Right ventricle myocardium inferior (tissue), 1 donor: ENCODE measurements around the gene DISC1. TPM values are rescaled to one million over a fixed set of nuclear protein-coding genes. Genes with fewer than 3 reads are reported as not detected.
"Not testable (repeated sequence)": the region's sequence is repeated elsewhere in the genome, so short reads cannot be mapped to it uniquely, and the experiment has no call there.

Experiments
- ATAC-seq: fragments of 200-7000 bp; cut with Tn5 transposase; one replicate; pipeline ENCODE4 v1.9.1; 2020; ENCODE audit warnings: mild to moderate bottlenecking, moderate library complexity
- DNase-seq: peaks from one replicate; pipeline ENCODE4 v3.0.0; 2021; ENCODE audit errors: missing footprints
- intact Hi-C: fragments of 100-400 bp; cut with DNase I; formaldehyde crosslinking; loops from one replicate; pipeline ENCODE4 v1.11.0; 2022
- total RNA-seq: library from RNA; stranded (reverse); fragmentation: NEBNext Ultra II Directional; extraction: Animal tissue kit (Norgen Biotek cat#: 25700); gene quantifications from one replicate; pipeline ENCODE4 v1.2.1, GENCODE V29; 2021
- donor health status: DM: no; HTN: yes; CAD: no; lungs with severe emphysema.

DISC1 gene
- total RNA-seq, 1 donor from 2014 or later: 3.9 TPM

GRCh38 chr1:231882790-231883189 lies 256.2 kb downstream of the DISC1 start:
- intact Hi-C loops: no loop called here
- DNase-seq (no peak), ATAC-seq (no peak)

GRCh38 chr1:231883382-231883781 lies 256.8 kb downstream of the DISC1 start:
- ATAC-seq (no peak), DNase-seq (no peak)
- intact Hi-C loops: no loop called here

- intact Hi-C loops: no loop called here
- ATAC-seq: no peak
- DNase-seq: no peak
Observed at GRCh38 chr1:231885209-231885854, 258.7 kb downstream of the DISC1 start.

- intact Hi-C loops: no loop called here
- DNase-seq (no peak), ATAC-seq (no peak)
Observed at GRCh38 chr1:231887166-231887565, 260.6 kb downstream of the DISC1 start.

GRCh38 chr1:231887866-231888265 lies 261.3 kb downstream of the DISC1 start:
- no peak for ATAC-seq
- intact Hi-C loops: no loop called here
- no peak for DNase-seq

- no peak for ATAC-seq
- DNase-seq: no peak
- intact Hi-C loops: no loop called here
Observed at GRCh38 chr1:231890791-231891190, 264.2 kb downstream of the DISC1 start.

DNA sequence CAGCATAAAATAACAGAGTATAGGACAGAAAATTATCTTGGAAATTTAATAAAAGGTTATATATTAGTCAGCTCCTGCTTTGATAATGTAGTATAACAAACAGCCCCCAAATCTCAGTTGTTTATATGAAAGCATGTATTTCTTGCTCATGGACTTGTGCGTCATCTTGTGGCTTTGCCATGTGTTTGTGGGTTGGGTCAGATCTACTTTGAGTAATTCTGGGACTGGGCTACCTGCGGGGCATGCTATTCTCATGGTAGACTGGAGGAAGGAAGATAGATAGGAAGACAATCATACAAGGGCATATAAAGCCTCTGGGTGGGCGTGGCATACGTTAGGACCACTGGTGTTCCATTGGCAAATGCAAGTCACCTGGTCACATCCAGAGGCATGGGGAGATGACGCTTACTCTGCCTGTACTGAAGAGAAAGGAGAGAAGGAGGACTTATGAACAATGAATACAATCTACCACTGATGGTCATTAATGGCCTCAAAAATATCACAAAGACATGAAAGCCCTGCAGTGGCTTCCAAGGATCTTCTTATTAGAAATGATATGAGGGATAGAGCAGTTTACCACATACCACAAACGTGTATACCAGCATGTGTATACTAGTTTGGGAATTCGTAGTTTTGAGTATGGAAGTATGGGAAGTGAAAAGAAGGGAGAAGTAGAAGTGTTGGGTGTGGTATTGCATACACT lies 267.0 kb downstream of the DISC1 start:
- ATAC-seq: no peak
- intact Hi-C loops: no loop called here
- no peak for DNase-seq

- intact Hi-C loops: no loop called here
- DNase-seq: no peak
- ATAC-seq: no peak
Observed at GRCh38 chr1:231896806-231897205, 270.2 kb downstream of the DISC1 start.

DNA sequence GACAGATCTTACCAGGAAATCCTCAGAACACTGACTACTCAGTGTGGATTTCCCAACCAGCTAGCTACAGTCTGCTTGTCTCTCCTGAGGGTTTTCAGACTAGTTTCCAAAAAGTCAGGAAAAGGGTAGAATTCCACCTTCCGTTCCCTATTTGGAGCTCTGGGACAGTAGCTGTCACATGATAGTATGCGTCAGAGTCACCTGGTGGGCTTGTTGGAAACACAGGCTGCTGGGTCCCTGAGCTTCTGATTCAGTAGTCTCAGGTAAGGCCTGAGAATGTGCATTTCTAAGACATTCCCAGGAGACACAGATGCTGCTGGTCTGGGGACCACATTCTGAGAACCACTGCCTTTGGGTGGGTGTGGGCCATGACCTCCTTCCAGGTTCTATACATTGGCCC lies 272.5 kb downstream of the DISC1 start:
- intact Hi-C loops: no loop called here
- ATAC-seq: no peak
- DNase-seq: no peak

DNA sequence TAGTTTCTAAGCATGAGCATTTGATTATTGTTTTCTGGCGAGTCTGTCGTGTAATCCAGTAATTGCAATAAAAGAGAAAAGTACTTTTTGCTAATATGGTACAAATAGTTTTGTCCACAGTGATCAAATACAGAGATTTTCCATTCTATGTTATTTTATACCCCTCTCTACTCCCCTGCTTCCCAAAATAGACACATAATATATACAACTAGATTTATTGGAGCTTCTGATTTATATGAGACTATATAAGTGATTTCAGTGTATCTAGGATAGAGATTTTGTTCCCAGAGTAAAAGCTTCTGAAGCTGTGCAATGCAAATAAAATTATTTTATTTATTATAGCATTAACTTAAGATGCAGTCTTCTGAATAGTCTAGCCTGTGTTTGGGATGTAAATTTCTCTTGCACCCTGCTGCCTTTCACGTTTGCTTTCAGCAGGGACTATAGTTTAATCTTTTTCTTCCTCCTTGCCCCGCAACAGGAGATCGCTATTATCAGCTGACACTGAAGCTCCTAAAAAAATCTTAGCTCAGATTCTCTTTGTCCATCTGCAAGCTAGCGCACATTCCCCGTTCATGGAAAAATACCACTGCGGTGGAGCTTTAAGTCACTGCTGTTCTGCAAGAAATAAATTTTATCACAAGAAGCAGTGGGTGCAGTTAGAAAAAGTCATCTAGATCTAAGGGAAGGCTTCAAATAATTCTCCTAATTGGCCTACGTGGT lies 273.3 kb downstream of the DISC1 start:
- ATAC-seq (no peak), DNase-seq (no peak)
- intact Hi-C loops: no loop called here

DNA sequence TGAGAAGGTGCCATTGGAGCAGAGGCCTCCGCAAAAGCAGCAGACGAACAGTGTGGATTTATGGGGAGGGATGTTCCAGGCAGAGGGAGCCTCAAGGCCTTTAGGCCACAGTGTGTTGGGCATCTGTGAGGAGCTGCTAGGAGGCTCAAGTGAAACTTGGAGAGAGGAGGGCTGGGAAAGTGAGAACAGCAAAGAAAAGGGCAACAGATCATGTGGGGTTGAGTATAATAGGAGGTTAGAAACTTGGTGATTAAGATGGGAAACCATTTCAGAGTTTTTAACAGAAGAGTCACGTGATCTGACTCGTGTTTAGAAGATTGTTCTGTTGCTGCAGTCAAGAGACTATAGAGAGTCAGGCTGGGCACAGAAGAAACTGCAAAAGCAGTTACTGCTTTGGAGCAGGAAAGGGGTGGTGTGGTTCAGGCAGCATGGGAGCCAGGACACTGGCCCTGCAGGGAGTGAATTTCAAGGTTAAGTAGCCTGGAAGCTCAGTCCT lies 277.0 kb downstream of the DISC1 start:
- intact Hi-C loops: no loop called here
- ATAC-seq (no peak), DNase-seq (no peak)

DNA sequence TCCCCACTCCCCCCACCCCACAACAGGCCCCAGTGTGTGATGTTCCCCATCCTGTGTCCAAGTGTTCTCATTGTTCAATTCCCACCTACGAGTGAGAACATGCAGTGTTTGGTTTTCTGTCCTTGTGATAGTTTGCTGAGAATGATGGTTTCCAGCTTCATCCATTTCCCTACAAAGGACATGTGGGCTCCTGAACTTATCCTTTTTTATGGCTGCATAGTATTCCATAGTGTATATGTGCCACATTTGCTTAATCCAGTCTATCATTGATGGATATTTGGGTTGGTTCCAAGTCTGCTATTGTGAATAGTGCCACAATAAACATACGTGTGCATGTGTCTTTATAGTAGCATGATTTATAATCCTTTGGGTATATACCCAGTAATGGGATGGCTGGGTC lies 280.7 kb downstream of the DISC1 start:
- ATAC-seq, intact Hi-C loops, DNase-seq: not testable (repeated sequence)

GRCh38 chr1:231913493-231913892 lies 286.9 kb downstream of the DISC1 start:
- no peak for DNase-seq
- no peak for ATAC-seq
- intact Hi-C loops: no loop called here

DNA sequence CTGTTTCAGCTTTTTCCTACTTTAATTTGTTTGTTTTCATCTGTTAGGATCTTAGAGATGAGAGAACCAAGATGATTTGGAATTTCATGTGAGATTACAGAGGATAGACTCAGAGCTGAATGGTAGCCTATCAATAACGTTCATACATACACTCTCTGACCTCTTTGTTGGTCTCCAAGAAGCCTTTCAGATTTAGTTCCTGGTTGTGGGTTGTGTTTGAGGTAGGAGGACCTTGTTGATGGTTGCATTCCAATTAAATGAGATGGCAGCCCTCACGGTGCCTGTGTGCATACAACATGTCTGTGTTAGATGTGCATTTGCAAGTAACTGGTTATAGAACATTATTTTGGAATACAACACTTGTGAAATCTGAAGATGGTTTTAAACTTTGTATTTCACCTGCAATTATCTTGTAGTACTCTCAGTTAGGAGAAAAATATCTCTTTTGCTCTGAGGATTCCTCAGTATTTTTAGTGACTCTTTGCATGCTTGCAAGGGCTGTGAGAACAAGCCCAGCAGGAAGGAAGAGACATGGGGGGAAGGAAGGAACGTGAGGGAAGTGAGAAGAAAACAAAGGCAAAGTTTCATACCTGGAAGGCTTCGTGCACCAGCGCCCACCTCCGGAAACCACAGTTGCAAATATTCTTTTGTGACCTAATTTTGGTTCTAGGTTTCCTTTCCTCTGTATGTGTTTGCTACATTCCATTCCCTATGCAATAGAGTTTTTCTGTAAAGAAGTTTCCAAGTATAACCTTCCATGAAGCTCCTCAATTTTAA lies 291.8 kb downstream of the DISC1 start:
- intact Hi-C loops: no loop called here
- DNase-seq: no peak

GRCh38 chr1:231919239-231919885 lies 292.8 kb downstream of the DISC1 start:
- ATAC-seq (peak; percentile 50), DNase-seq (no peak)
- intact Hi-C loops: no loop called here

More for the DNA sequence above, 291.8 kb downstream of the DISC1 start:
- no peak for ATAC-seq

GRCh38 chr1:231919886-231920285 lies 293.3 kb downstream of the DISC1 start:
- peak; percentile 40 for ATAC-seq
- intact Hi-C loops: no loop called here

DNA sequence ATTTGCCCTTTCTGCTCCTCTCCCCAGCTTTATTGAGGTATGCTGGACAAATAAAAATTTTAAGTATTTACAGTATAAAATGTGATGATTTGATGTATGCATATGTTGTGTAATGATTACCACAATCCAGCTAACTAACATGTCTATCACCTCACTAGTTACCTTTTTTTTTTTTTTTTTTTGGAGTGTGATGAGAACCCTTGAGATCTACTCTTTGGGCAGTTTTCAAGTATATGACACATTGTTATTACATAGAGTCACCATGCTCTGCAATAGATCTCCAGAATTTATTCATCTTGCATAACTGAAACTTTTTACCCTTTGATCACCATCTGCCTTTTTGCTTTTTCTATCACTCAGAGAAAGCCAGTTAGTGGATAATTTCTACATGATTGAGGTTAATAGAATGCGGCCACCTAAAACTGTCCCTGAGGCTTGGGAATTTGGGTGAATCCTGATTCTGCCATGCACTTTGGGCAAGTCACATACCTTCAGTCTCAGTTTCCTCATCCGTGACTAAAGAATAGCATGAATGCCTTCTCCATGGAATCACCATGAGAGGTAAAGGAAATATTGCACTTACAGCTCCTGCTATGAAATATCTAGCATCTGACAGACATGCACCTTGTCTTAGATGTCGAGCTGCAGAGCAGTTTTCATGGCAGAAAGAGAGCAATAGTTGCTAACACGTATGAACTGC lies 295.2 kb downstream of the DISC1 start:
- intact Hi-C loops: no loop called here
- ATAC-seq: no peak
- no peak for DNase-seq

More at GRCh38 chr1:231919886-231920285, 293.3 kb downstream of the DISC1 start:
- DNase-seq: no peak

GRCh38 chr1:231923491-231924041 lies 297.0 kb downstream of the DISC1 start:
- intact Hi-C loops: no loop called here
- ATAC-seq (peak; percentile 49), DNase-seq (no peak)
